ENCODE data around the gene LTB4R2.

Gene LTB4R2

DNA sequence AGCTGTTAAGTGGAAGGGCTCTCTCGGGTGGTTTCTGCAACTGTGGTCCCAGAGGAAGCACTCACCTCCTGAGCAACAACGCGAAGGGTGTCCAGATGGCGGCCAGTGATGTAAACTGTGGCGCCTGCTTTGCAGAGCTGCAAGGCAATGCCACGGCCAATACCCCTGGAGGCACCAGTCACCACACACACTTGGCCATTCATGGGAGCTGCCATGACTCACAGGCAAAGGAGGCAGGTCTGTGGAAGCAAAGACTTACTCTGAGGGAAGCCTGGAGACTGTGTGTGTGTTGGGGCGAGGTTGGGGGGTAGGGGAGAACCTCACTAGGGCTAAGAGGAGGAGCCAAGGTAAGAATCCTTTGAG is 11.1 kb upstream of the LTB4R2 start:
- no peak for FAIRE-seq
- DNase-seq (ENCODE audit: low spot score) = peak; percentile 65

DNA sequence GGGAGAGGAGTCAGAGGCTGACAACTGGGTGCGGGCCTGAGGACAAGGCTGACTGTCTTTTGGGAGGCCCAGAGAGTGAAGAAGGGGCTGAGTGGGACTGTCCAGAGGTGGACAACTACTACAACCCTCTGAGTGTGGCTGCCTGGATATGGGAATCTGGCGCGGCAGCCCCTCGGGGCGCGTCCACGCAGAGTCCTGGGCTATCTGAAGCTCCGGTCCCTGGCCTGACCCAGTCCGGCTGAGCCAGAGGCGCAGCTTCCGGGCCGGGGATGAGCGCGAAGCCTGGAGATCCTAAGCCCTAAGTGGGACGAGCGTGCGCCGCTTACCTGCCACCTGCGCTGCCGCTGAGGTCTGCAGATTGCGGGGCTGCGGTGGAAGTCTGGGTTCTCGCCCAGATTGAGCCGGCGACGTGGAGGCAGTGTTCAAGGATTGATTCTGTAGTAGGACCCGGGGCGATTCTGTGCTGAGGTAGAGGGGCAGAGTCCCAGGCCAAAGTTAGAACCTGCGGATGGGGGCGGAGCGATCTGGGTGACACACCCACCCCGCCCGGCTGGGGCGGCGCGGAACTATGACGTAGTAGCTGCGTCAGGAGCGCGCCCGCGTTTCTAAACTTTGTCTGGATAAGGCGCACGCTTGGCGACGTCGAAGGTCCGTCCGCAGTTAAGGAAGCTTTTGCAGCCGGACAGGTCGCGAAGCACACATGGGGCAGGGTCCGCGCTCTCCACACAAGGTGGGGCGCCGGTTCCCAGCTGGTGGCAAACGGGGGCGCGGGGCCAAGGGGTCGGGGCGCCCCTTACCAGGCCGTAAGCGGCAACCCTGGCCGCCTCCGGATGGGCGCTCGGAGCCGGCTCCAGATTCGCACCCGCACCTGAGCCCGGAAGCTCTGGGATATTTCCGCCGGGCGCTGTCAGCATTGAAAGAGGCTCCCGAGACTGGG is 10.4 kb upstream of the LTB4R2 start, which contains the start of the genes DHRS1 and NOP9:
TSS of gene DHRS1 (minus strand) at position 526 of the 937 bp plus-strand sequence. CDS start 674 bp downstream, outside the sequence.
TSS of gene NOP9 (plus strand) at position 596 of the 937 bp plus-strand sequence. CDS start at position 701, 105 bp downstream.
- DNase-seq (ENCODE audit: low spot score) = peak; percentile 92
- FAIRE-seq = no peak

DNA sequence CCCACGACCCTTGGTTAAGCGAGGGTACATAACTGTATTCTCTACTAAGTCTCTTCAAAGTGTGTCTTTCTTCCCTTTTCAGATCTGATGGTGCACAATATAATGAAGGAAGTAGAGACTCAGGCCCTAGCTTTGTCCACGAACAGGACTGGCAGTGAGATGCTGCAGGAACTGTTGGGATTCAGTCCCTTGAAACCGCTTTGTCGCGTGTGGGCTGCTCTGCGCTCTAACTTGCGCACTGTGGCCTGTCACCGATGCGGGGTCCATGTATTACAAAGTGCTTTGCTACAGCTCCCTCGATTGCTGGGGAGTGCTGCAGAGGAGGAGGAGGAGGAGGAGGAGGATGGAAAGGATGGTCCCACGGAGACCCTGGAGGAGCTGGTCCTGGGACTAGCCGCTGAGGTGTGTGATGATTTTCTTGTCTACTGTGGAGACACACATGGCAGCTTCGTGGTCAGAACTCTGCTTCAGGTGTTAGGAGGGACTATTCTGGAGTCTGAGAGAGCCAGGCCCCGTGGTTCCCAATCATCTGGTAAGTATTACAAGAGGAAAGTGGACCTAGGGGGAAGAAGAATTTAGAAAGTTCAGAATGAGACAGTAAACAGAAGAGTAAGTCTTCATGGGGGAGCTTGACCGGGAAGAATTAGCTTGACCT is 9.5 kb upstream of the LTB4R2 start:
- no peak for DNase-seq (ENCODE audit: low spot score)
- FAIRE-seq = no peak

DNA sequence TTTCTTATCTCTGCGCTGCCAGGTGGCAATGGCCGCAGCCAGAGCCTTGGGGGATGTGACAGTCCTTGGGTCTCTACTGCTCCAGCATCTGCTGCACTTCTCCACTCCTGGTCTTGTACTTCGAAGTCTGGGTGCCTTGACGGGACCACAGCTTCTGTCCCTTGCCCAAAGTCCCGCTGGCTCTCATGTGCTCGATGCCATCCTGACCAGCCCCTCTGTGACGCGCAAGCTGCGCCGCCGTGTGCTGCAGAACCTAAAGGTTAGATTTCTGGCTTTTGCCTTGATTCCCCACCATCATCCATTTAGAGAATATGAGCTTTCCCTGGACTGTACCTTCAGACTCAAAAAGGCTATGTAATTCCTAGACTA is 5.9 kb upstream of the LTB4R2 start:
- no peak for FAIRE-seq
- no peak for DNase-seq (ENCODE audit: low spot score)

DNA sequence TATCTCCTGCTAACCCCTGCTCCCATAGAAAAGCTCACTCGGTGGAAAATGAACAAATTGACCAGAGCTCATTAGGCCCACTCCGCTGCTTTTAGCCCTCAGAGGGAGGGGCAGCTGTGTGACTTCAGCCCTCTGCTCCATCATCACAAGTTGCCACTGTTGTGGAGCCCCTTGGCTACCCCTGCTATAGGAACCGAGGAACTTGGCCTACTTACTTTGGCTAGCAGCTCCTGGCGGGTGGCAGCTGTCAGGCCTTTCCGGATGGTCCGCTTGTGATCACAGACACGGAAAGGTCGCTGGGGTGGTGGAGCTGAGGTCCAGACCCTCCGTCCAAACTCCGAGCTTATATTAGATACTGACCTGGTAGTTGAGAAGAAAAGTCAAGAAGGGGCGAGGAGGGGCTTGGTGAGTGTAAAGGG is 2.8 kb upstream of the LTB4R2 start:
- DNase-seq (ENCODE audit: low spot score) = no peak
- no peak for FAIRE-seq

DNA sequence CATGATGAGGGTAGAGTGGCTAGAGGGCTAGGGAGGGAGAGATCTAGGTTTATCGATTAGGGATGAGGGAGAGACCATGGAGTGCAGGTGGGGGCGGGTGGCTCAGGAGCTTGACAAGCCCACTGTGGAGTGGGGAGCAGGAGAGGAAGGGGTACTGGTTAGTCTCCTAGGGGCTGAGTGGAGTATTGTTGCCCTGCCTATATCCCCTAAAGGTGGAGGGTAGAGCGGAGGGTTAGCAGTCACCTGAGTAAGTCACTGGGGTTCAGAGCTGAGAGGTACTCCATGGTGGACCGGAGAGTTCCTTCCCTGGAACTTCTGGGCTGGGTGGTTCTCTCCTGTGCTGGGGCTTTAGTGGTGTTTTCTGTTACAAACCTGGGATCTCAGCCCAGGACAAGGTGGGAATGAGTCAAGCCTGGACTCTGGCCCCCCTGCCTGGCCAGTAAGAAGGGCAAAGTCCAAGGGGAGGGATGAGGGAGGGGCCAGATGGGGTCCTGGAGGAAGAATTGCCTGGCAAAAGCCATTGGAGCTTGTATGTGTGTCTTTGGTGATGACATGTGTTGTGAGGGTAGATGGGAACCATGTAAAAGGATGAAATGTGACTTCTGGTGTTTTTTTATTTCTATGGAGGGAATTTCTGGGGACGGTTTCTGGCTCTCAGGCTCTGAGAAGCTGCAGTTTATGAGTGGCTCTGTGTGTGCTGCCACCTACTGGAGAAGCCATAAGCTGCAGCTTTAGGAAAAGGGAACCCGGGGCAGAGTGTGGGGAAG is 2.2 kb upstream of the LTB4R2 start, which contains the start of gene CIDEB:
TSS of gene CIDEB (minus strand) at position 403 of the 767 bp plus-strand sequence. CDS start at position 284, 119 bp downstream.
- DNase-seq (ENCODE audit: low spot score) = peak; percentile 73
- FAIRE-seq = no peak

DNA sequence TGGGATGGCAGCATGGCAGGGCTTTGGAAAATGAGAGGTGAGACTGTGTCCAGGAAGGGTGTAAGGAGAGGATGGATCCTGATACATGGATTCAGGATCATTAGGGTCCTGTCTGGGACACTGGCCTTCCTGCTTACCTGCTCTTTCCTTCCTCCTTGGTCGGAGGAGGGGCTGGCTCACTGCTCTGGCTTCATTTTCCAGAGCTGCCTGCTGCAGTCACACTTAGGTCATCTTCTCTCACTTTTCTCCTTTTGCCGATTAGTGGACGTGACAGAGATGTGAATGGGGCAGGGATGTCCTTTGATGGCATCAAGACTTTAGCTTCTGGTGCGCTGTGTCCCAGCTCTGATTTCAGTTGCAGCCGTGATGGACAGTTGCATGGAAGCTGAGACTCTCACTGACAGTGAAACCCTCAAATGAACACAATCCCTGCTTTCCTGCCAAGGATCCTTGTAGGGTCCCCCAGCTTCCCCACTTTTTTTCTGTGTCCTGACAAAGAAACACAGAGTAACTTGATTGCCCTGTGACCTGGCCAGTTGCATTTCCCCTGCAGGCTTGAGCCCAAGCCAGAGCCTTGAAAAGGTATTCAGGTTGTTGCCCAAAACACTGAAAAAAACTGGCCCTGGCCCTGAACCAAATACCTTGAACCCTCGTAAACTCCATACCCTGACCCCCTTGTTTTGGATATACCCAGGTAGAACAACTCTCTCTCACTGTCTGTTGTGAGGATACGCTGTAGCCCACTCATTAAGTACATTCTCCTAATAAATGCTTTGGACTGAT is 1.4 kb upstream of the LTB4R2 start:
- no peak for DNase-seq (ENCODE audit: low spot score)
- FAIRE-seq = no peak

DNA sequence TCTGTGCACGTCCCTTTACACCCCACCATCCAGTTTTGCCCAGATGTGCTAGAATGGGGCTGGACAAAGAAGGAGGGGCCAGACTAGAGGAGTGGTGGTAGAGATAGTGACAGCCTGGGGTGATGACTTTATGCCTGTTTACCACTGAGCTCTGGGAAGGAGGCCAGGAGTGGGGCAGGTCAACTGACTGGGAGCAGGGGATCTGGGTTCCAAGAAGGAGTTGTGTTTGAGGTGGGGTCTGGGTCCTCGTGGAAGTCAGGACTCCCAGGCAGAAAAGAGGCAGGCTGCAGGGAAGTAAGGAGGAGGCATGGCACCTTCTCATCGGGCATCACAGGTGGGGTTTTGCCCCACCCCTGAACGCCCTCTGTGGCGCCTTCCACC is 315 bp downstream of the LTB4R2 start:
- DNase-seq (ENCODE audit: low spot score) (no peak), FAIRE-seq (no peak)

DNA sequence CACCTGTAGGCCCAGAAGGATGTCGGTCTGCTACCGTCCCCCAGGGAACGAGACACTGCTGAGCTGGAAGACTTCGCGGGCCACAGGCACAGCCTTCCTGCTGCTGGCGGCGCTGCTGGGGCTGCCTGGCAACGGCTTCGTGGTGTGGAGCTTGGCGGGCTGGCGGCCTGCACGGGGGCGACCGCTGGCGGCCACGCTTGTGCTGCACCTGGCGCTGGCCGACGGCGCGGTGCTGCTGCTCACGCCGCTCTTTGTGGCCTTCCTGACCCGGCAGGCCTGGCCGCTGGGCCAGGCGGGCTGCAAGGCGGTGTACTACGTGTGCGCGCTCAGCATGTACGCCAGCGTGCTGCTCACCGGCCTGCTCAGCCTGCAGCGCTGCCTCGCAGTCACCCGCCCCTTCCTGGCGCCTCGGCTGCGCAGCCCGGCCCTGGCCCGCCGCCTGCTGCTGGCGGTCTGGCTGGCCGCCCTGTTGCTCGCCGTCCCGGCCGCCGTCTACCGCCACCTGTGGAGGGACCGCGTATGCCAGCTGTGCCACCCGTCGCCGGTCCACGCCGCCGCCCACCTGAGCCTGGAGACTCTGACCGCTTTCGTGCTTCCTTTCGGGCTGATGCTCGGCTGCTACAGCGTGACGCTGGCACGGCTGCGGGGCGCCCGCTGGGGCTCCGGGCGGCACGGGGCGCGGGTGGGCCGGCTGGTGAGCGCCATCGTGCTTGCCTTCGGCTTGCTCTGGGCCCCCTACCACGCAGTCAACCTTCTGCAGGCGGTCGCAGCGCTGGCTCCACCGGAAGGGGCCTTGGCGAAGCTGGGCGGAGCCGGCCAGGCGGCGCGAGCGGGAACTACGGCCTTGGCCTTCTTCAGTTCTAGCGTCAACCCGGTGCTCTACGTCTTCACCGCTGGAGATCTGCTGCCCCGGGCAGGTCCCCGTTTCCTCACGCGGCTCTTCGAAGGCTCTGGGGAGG is 985 bp downstream of the LTB4R2 start, which contains the start of gene LTB4R:
TSS of gene LTB4R (plus strand) at position 857 of the 959 bp plus-strand sequence. CDS start 4,150 bp downstream, outside the sequence.
- DNase-seq (ENCODE audit: low spot score) = no peak
- no peak for FAIRE-seq

DNA sequence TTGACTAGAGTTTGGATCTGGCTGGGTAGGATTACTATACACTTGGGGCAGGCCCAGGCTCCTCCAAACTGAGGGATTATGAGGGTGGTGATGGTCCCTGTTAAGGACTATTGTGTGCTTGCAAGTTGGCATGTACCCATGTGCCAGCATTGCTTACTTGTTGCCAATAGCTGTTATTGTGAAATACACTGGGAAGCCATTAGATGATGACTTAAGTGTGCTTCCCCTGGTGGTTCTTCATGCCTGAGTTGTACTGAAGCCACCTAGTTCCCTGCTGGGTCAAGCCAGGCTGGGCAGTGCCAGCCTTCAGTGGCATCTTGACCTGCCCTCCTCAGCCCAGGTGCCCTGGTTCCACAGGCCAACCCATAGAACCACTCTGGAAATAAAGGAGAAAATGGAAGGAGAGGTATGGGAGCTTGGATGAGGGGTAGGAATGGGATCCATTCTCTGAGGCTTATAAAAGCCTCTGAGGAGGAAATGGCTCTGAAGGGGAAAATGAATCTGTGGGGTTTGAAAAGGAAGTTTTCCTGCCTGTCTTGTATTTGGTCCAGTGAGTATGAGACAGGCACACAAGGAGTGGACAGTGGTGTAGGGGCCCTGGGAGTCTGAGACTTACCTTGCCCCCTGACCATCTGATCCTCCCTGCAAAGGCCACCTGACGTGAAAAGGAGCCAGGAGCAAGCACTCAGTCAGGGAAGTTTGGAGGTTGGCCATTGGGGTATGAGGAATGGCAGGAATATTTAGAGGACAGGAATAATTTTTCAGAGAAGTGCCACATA is 2.1 kb downstream of the LTB4R2 start:
- DNase-seq (ENCODE audit: low spot score) (no peak), FAIRE-seq (no peak)

DNA sequence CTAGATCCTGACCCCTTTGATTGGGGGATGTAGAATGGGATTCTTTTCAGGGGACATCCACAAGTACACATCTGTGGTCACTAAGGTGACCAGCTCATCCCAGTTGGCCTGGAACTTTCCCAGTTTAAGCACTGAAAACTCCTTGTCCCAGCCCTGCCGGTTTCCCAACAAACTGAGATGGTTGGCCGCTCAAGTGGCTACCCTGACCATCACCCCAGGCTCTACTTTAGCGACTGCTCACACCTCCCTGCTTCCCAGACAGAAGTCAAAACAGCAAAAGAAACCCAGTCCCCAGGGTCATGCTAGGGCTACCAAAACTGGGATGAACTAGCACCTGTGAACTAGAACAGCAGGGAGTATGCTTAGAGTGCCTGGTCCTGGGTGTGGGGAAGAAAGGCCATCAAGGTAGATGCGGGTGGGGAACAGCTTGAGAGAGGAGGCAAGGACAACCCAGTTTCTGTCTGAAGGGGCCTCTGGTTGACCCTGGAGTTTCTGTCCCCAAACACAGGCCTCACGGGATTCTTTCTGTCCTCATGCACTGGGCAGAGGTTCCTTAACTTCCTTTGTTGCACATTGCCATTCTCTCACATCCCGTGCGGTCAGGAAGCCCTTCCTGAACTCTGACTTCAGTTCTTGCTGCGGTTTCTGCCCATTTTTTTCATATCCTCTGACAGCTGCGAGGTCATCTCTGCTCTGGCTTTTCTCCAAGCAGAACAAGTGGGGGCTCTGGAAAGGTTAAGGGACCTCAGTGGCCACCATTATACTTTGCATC is 3.0 kb downstream of the LTB4R2 start:
- no peak for FAIRE-seq
- no peak for DNase-seq (ENCODE audit: low spot score)

DNA sequence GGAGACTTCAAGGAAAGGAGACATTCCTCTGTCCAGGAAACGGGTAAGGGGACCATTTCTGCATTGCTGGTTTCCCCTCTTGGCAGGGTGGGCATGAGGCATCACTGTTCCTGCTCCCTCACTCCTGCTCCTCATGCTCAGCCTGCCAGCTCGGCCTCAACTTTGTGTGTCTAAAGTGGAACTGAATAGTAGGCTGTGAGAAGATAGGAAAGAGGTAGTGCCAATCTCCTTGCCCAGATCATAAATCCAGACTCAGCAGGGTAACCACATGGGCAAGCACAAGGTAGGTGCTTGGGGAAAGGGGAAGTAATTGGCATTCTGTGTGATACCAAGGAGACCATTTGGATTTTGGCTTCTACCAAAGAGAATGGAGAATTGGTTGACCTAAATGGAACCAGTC is 4.0 kb downstream of the LTB4R2 start:
- no peak for DNase-seq (ENCODE audit: low spot score)
- FAIRE-seq = no peak

DNA sequence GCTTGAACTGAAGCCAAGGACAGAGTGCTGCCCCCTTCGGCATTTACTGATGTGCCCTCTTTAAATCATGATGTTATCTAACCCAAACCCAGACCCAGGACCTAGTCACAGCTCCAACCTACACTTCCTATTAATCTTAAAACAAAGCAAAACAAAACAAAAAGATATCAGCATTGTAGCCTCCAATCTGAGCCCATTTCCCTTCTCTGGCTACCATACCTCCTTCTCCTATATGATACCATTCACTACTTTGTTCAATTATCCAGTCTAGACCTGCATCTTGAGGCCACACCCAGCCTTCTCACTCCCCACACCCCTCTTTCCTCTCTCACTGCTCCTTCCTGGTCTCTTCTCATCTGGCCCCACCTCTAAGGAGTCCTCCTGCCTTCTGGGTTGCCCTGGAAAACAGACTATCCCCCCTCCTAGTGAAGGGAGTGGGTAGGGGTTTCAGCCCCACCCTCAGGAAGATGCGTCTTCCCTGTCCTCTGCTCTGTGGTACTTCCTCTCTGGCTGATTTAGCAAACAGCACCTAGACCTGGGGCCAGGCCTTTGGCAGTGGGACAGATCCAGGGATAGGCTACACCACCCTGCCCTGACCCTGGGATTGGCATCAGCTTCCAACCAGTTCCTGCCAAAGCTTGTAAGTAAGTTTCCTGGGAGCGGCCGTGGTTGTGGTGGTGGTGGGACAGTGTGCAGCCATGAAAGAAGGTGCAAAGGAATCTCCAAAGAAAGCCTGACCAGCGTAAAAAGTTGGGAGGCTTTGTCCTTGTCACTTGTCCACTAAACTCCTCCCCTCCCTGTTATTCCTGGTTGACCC is 4.6 kb downstream of the LTB4R2 start:
- no peak for FAIRE-seq
- no peak for DNase-seq (ENCODE audit: low spot score)

DNA sequence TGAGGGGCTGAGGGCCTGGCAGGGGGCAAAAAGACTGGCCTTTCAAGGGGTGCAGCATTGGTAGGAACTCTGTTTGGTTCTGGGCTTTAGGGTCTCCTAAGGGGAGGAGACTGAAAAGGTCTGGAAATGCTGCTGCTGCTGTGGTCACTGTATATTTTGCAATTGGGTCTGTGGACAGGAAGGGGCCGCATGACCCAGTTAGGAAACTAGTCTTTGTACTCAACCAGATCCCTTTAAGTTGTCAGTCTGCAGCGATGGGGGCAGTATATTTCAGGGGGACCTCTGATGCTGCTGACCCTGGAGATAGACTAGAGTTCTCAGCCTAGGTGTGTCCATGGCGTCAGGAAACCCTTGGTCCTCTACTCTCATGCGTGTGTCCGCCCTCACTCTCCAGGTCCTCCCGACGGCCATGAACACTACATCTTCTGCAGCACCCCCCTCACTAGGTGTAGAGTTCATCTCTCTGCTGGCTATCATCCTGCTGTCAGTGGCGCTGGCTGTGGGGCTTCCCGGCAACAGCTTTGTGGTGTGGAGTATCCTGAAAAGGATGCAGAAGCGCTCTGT is 5.4 kb downstream of the LTB4R2 start:
- FAIRE-seq = no peak
- DNase-seq (ENCODE audit: low spot score) = no peak

DNA sequence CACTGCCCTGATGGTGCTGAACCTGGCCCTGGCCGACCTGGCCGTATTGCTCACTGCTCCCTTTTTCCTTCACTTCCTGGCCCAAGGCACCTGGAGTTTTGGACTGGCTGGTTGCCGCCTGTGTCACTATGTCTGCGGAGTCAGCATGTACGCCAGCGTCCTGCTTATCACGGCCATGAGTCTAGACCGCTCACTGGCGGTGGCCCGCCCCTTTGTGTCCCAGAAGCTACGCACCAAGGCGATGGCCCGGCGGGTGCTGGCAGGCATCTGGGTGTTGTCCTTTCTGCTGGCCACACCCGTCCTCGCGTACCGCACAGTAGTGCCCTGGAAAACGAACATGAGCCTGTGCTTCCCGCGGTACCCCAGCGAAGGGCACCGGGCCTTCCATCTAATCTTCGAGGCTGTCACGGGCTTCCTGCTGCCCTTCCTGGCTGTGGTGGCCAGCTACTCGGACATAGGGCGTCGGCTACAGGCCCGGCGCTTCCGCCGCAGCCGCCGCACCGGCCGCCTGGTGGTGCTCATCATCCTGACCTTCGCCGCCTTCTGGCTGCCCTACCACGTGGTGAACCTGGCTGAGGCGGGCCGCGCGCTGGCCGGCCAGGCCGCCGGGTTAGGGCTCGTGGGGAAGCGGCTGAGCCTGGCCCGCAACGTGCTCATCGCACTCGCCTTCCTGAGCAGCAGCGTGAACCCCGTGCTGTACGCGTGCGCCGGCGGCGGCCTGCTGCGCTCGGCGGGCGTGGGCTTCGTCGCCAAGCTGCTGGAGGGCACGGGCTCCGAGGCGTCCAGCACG is 6.1 kb downstream of the LTB4R2 start:
- DNase-seq (ENCODE audit: low spot score) (no peak), FAIRE-seq (no peak)

DNA sequence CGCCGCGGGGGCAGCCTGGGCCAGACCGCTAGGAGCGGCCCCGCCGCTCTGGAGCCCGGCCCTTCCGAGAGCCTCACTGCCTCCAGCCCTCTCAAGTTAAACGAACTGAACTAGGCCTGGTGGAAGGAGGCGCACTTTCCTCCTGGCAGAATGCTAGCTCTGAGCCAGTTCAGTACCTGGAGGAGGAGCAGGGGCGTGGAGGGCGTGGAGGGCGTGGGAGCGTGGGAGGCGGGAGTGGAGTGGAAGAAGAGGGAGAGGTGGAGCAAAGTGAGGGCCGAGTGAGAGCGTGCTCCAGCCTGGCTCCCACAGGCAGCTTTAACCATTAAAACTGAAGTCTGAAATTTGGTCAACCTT is 6.6 kb downstream of the LTB4R2 start:
- no peak for DNase-seq (ENCODE audit: low spot score)
- no peak for FAIRE-seq
